Kasumi-1 (cell line): ENCODE results near the gene TCP11.

Experiments
- DNase-seq, 2 experiments: peaks; one replicate each; lab custom pipeline; 2025; lab: John Stamatoyannopoulos, UW

TCP11 gene

GRCh38 chr6:35141007-35141655 is at the start of gene TCP11:
TSS of gene TCP11 (minus strand) at chr6:35141339. CDS start at chr6:35140870, 469 bp downstream.
- DNase-seq, result no peak

GRCh38 chr6:35190306-35190705 is 49.2 kb upstream of the TCP11 start:
- no peak for DNase-seq

GRCh38 chr6:35188886-35189285 is 47.7 kb upstream of the TCP11 start:
- DNase-seq, result no peak

GRCh38 chr6:35186571-35186970 is 45.4 kb upstream of the TCP11 start:
- no peak for DNase-seq

- no peak for DNase-seq
These were observed 44.8 kb upstream of the TCP11 start for GRCh38 chr6:35185971-35186370.

- no peak for DNase-seq
These were observed 44.2 kb upstream of the TCP11 start for GRCh38 chr6:35185302-35185681.

- DNase-seq, result no peak
These were observed 43.6 kb upstream of the TCP11 start for GRCh38 chr6:35184580-35185301.

- no peak for DNase-seq
These were observed 42.8 kb upstream of the TCP11 start for GRCh38 chr6:35183935-35184334.

- DNase-seq, result no peak
These were observed 42.1 kb upstream of the TCP11 start for GRCh38 chr6:35183281-35183680.

GRCh38 chr6:35181933-35182612 is 40.9 kb upstream of the TCP11 start:
- no peak for DNase-seq

- DNase-seq, result no peak
These were observed 40.3 kb upstream of the TCP11 start for GRCh38 chr6:35181308-35181932.

- no peak for DNase-seq
These were observed 38.9 kb upstream of the TCP11 start for GRCh38 chr6:35179901-35180535.

- no peak for DNase-seq
These were observed 38.0 kb upstream of the TCP11 start for GRCh38 chr6:35178932-35179832.

GRCh38 chr6:35178012-35178411 is 36.9 kb upstream of the TCP11 start:
- no peak for DNase-seq

GRCh38 chr6:35177596-35177995 is 36.5 kb upstream of the TCP11 start:
- DNase-seq, result no peak

GRCh38 chr6:35177157-35177556 is 36.0 kb upstream of the TCP11 start:
- DNase-seq, result no peak

- DNase-seq, result no peak
These were observed 35.3 kb upstream of the TCP11 start for GRCh38 chr6:35176301-35177024.

- DNase-seq, result no peak
These were observed 33.4 kb upstream of the TCP11 start for GRCh38 chr6:35174501-35174900.

- no peak for DNase-seq
These were observed 32.9 kb upstream of the TCP11 start for GRCh38 chr6:35174088-35174434.

- DNase-seq, result no peak
These were observed 32.4 kb upstream of the TCP11 start for GRCh38 chr6:35173427-35174087.
